Inflammatory macrophage (primary cell): Measurements from ENCODE around the gene DZIP1.
A peak's percentile ranks its signal among the peaks of the same experiment; 100 is the strongest.
"Not testable (repeated sequence)": the region's sequence is repeated elsewhere in the genome, so short reads cannot be mapped to it uniquely, and the experiment has no call there.

Source experiments
- DNase-seq, 2 donors: peaks; one replicate each; pipeline ENCODE4 v3.0.0-alpha.2; 2020 to 2022

The DZIP1 gene

DNA sequence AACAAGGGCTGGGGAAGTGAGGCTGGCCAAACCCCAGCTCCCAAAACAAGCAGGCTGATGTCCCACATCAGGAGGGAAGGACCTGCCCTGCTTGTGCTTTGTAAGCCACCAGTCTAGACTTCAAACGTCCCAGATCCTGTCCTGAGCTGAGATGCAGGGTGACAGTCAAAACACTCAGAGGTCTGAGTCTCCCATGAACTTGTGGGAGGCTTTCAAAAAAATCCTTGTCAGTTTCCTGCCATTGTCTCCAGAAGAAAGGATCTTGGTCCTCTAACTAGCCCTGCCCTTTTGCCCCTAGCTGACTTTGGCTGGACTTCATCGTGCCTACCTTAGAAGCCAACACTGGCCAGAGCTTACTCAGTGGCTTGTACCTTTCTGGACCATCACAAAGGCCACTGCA, 43.3 kb downstream of the DZIP1 start:
- no peak for DNase-seq

GRCh38 chr13:95596701-95597100, 47.8 kb downstream of the DZIP1 start:
- DNase-seq: no peak

GRCh38 chr13:95593462-95593861, 51.0 kb downstream of the DZIP1 start:
- DNase-seq: no peak

DNA sequence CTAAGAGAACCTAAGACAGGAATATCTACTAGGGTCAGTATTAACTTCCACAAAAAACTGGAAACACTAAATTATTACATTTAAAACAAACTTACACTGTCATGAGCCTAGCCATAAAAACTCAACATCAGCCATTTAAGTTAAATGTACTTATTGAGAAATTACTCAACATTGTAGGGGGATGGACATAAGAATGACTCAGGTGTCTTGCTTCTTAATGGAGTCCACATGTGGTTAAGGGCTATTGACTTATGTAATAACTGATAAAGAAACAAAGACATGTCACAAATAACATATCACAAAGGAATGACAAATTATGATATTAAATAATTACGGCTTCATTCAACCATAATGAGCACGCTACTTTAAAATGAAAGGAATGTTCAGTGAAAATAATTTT, 55.8 kb downstream of the DZIP1 start:
- no peak for DNase-seq

DNA sequence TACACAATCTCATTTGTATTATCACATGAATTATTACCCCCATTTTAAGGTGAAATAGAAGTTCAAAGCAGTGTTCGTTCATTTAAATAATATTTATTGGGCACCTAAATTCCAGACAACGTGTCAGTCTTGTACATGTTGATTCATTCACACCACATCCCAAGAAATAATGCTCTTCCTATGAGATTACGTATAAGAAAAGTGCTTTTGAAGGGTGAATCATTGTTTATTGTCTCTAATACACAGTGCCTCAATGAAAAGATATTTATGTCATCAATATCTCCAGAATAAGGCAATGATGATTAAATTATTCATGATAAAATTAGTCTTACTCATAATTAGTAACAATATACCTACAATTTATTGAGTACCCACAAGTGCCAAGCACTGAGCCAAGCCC, 56.4 kb downstream of the DZIP1 start:
- no peak for DNase-seq

- no peak for DNase-seq
Measured at GRCh38 chr13:95585867-95586266, 58.6 kb downstream of the DZIP1 start.

DNA sequence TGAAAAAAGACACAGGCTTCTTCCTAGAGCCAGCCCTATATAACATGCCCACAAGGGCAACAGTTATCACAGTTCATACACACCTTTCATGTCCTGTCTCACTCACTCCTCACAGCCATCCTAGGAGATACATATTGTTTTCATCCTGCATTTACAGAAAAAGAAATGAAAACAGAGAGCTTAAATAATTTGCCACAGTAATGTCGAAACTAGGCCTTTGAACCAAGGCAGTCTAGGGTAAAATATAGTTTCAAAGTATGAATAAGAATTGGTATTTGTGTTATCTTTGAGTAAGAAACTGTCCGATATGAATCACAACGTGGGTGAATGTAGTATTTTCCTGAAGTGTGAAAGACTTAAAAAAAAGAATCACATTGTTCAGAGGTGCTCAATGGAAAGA, 65.2 kb downstream of the DZIP1 start:
- no peak for DNase-seq

GRCh38 chr13:95573221-95573620, 71.3 kb downstream of the DZIP1 start:
- DNase-seq: no peak

DNA sequence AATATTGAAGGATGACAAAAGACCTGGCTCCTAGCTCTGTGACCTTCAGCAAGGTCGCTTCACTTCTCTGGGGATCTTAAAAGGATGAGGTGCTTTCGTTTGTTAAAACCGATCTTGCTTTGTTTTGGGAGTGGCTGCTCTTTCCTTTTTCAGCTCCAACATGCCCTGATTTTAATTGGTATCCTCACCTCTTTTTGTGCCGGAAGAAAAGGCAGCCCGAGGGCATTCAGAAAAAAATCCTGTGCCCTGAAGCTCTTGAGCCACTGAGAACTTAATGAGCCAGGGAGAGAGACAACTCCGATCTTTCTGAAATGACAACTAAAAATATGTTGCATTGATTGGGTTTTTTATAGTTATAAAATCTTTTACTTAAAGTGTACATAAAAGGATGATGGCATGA, 72.6 kb downstream of the DZIP1 start:
- DNase-seq: no peak

DNA sequence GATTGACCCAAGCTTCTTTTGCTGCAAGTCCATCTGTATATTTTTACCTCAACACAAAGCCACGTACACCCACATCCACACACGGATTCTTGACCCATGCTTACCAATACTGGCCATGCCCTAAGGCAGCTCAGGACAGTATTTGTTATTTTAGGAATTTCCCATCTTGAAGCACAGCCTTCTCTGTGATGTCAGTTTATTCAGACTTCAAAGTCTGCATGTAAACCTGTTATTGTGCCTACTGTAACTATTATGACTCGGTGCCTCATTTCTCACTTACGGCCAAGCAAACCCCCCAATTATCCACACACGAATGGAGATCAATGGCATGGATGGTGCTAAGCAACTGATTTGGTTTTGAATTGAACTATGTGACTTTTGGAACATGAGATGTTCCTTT, 74.5 kb downstream of the DZIP1 start:
- DNase-seq: no peak

DNA sequence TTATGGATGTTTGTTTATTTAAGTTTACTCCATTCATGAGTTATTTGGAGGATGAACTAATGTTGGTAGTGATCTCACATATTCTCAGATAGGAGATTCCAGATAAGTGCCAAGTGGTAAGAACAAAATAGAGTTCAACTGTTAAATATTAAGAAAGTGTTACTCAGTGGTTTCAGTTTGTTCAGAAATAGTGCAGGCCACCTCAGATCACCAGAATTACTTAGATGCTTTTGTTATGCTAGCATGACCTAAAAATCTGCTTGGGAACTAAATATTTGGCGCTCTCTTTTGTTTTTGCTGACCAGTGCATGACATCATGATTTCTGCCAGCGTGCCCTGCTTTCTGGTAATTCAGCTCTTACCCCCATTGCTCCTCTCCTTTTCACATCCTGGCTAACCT, 76.4 kb downstream of the DZIP1 start:
- DNase-seq: no peak

DNA sequence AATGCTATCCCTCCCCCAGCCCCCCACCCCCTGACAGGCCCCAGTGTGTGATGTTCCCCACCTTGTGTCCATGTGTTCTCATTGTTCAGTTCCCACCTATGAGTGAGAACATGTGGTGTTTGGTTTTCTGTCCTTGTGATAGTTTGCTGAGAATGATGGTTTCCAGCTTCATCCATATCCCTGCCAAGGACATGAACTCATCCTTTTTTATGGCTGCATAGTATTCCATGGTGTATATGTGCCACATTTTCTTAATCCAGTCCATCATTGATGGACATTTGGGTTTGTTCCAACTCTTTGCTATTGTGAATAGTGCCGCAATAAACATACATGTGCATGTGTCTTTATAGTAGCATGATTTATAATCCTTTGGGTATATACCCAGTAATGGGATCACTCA, 78.7 kb downstream of the DZIP1 start:
- DNase-seq: not testable (repeated sequence)

DNA sequence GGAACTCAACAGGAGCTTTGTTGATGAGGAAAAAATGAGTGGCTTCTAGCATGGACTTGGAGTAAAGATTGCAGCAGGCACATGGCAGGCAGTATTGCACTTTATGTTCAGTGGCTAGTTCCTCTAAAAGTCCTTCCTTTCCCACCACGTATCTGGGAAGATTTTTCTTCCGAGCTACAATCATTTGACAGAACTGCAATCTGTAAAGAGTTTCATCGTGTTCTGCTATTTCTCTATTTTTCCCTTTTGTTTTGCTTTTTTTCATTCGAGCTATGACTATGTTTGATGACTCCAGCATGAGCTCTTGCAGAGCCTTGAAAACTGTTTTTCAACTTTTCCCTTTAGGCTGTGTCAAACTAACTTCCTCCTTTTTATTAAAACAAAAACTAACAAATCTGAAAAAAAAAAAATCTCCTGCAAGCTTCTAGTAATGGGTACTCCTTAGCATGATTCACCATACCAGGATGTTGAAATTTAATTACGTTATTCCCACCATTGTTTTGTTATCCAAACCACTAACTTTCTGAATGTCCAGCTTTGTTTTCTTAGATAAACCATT, 79.7 kb downstream of the DZIP1 start:
- DNase-seq: peak; percentile 68 to 94

DNA sequence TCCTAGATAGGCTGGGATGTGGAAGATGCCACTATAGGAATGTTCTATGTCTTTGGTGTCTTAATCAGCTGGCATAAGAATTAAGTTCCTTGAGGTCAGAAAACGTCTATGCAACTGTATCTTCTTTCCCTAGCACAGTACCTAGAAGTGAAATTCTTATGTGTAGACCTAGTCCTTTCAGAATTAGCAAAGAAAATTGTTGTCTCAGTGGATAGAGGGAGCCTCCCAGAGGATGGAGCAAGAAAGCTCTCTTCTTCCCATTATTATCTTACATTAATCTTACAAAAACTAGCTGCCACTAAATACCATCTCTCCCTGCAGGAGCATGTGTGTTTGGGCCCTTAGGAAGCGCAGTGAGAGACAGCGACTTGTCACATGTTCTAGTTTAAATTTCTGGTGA, 80.4 kb downstream of the DZIP1 start:
- DNase-seq: no peak

DNA sequence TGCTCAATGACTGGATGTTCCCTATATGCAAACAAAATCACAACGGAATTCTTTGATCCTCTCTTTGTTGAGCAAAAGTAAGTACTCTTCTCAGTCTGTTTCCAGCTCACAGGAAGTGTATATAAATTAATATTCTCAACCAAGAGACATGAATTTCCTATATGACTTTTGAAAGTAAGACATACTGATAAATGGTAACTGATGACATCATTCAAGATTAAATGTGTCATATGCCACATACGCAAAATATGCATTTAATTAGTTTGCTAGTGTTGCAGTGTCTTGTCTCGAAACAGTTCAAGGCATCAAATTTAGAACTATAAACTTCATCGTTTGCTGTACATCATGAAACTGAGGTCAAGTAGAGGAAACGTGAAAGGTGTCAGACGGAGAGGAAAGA, 84.1 kb downstream of the DZIP1 start:
- DNase-seq: no peak

DNA sequence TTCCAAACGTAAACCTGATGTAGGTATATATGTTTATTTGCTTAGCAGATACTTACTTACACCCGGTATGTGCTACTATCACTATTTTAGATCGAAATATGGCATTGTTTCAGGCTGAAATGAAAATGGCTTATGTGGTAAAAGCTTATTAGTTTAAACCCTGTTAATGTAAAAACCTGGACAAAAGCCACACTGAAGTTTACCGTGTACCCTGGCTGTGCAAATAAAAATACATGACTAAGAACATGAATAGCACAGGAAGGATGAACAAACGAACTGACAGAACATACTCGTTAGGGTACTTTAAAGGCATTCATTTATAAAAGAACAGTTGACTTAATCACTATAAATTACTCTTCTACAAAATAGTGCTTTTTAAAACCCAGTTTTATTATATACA, 85.4 kb downstream of the DZIP1 start:
- DNase-seq: no peak

GRCh38 chr13:95557013-95557412, 87.5 kb downstream of the DZIP1 start:
- DNase-seq: no peak

DNA sequence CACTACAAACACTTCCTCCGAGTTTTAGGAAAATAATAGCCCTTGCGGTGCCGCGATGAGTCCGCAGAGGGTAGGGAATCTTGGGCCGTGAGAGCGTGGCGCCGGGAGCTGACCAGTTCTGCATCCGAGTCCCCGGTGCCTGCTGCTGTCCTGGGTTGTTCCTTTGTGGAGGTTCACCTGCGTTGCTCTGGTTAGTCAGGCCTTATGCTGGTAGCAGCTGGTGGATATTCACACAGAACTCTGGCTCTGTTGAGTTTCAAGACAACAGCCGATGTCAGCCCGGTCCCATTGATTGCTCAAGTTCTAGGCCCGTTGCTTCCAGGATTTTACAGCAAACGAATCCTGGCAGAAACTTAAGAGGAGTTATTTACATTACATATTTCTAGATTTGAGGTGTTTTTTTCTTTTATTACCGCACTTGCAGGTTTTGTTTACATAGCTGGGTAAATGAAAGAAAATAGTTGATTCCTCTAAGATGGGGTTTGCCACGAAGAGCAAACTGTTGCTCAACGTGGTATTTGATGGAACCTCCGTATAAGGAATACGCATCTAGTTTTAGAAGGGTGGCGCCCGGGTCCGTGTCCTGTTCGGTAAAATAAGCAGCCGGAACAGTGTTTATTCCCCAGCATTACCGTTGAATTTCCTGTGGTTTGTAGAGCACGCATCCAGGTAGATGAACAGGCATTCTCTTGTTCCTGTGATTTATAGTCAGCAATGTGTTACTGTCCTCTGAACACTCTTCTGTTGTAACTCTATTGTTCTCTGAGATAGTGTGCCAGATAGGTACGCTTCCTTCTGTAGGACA, 90.7 kb downstream of the DZIP1 start:
- DNase-seq: peak in 1 of 2 donors; percentile 14

GRCh38 chr13:95552539-95553441, 91.7 kb downstream of the DZIP1 start, which contains the start of gene CLDN10:
TSS of gene CLDN10 (plus strand) at chr13:95552720. CDS start at chr13:95552754, 34 bp downstream.
- no peak for DNase-seq

GRCh38 chr13:95552208-95552538, 92.3 kb downstream of the DZIP1 start:
- no peak for DNase-seq

GRCh38 chr13:95547531-95548167, 96.9 kb downstream of the DZIP1 start:
- DNase-seq: no peak

DNA sequence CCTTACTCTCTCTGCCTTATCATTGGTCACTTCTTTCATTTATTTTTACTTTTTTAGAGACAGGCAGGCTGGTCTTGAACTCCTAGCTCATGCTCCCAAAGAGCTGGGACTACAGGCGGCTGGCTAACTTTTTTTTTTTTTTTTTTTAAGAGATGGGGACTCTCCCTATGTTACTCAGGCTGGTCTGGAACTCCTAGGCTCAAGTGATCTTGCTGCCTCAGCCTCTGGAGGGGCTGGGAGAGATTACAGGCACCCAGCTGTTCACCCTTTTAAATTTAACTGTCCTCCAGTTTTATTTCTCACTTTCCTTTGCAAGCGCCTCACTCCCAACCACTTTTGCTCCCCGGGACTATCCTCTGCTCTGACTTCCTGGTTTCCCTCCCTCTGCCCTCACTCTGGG, 97.6 kb downstream of the DZIP1 start:
- DNase-seq: no peak

- DNase-seq: no peak
Measured at GRCh38 chr13:95544293-95544692, 100.2 kb downstream of the DZIP1 start.
